ENCODE measurements around the gene VIPR1. TPM values are rescaled to one million over a fixed set of nuclear protein-coding genes. Genes with fewer than 3 reads are reported as not detected.

The VIPR1 gene
- total and polyA plus RNA-seq, 8 donors: 2.2 to 170 (median 10.1) TPM

DNA sequence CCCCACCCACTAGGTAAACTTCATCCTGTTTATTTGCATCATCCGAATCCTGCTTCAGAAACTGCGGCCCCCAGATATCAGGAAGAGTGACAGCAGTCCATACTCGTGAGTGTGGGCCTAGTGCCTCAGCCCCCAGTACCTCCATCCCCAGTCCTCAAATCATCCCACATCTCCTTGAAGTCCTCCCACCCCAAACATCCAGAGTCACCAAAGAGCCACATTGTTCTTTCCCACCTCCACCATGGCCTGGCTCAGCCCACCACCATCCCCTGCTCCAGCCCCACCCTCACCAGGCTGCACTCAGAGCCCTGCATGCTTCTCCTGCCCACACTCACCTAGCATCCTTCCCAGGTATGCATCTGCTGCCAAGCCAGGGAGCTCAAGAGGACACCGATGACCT is 29.8 kb downstream of the VIPR1 start:
- 85 to 94% (median 88%) methylated on average over 4 of the region's 4 CpGs for whole genome bisulfite sequencing, 5 donors
- H3K27ac ChIP-seq: no peak overlapping the region

DNA sequence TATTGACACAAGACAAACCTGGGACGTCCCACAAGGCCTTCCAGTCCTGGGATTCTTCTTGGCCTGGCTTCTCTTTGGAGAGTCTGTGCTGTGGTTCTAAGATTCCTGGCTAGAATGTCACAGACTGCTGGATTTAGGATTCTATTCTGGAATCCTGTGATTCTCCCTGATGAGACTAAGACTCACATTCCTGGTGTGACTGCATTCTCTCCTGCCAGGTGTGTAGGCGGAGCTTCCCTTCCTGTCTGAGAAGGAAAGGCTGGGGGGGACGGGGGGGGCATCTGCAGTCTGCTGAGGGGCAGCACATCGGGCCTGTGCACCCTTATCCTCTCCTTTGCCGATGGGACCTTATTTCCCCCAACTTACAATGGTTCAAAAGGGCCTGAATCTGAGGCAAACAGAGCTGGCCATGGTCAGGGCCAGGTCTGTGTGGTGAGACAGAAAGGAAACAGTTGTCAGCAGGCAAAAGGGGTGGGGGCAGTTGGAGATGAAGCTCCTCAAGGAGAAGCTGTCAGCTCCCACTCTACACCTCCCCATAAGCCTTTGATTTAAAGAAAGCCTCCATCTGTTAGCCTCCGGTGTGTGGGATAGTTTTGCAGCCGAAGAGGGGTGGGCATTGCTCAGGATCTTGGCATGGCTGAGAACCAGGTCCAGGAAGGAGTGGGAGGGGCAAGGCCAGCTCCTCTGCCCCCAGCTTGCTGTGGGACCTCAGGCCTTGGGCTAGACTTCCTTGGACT is 30.9 kb downstream of the VIPR1 start:
- H3K4me3 ChIP-seq: no peak overlapping the region
- WGBS, 5 donors: 65 to 71% (median 68%) methylated on average over 7 of the region's 7 CpGs

More for the DNA sequence above, 29.8 kb downstream of the VIPR1 start:
- no peak for TF ChIP-seq POLR2AphosphoS5 (IDR thresholded peaks at IDR 0.05)
- no peak for TF ChIP-seq EP300 (IDR thresholded peaks at IDR 0.05)
- TF ChIP-seq, protein P1, sequence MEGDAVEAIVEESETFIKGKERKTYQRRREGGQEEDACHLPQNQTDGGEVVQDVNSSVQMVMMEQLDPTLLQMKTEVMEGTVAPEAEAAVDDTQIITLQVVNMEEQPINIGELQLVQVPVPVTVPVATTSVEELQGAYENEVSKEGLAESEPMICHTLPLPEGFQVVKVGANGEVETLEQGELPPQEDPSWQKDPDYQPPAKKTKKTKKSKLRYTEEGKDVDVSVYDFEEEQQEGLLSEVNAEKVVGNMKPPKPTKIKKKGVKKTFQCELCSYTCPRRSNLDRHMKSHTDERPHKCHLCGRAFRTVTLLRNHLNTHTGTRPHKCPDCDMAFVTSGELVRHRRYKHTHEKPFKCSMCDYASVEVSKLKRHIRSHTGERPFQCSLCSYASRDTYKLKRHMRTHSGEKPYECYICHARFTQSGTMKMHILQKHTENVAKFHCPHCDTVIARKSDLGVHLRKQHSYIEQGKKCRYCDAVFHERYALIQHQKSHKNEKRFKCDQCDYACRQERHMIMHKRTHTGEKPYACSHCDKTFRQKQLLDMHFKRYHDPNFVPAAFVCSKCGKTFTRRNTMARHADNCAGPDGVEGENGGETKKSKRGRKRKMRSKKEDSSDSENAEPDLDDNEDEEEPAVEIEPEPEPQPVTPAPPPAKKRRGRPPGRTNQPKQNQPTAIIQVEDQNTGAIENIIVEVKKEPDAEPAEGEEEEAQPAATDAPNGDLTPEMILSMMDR (IDR thresholded peaks at IDR 0.05): no peak
- TF ChIP-seq POLR2A (IDR thresholded peaks at IDR 0.05): no peak
- Histone ChIP-seq H3K9me3 (no peaks in the 10 kb centered on the region), H3K4me3 (no peak overlapping the region), H3K36me3 (peaks cover 0 to 8% (median 4%) of the 10 kb centered on the region in 4 donors), H3K27me3 (no peaks in the 10 kb centered on the region), H3K4me1 (no peaks in the 10 kb centered on the region)
- DNase-seq: no peak
- intact Hi-C loops (cut with DNase I; ENCODE audit: low total_unique reads): no loop called here

DNA sequence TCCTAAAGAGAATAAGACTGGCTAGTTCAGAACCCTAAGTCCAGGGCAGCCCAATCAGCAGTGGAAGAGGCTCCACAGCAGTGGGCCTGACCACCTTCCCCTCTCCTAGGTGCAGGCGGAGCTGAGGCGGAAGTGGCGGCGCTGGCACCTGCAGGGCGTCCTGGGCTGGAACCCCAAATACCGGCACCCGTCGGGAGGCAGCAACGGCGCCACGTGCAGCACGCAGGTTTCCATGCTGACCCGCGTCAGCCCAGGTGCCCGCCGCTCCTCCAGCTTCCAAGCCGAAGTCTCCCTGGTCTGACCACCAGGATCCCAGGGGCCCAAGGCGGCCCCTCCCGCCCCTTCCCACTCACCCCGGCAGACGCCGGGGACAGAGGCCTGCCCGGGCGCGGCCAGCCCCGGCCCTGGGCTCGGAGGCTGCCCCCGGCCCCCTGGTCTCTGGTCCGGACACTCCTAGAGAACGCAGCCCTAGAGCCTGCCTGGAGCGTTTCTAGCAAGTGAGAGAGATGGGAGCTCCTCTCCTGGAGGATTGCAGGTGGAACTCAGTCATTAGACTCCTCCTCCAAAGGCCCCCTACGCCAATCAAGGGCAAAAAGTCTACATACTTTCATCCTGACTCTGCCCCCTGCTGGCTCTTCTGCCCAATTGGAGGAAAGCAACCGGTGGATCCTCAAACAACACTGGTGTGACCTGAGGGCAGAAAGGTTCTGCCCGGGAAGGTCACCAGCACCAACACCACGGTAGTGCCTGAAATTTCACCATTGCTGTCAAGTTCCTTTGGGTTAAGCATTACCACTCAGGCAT is 33.7 kb downstream of the VIPR1 start:
- Histone ChIP-seq H3K4me3 (no peak overlapping the region), H3K36me3 (peaks cover 0 to 8% (median 4%) of the 10 kb centered on the region in 4 donors), H3K27me3 (no peaks in the 10 kb centered on the region), H3K4me1 (peaks cover 0 to 19% (median 12%) of the 10 kb centered on the region in 4 donors), H3K9me3 (no peaks in the 10 kb centered on the region), H3K27ac (no peak overlapping the region)
- 69 to 83% (median 82%) methylated on average over 18 to 35 of the region's 35 CpGs for WGBS, 5 donors
- TF ChIP-seq POLR2AphosphoS5 (IDR thresholded peaks at IDR 0.05): no peak
- TF ChIP-seq, protein P1 (IDR thresholded peaks at IDR 0.05): peak in 3 of 7 experiments; percentile 15 to 33 (median 32)
- DNase-seq: peak; percentile 36 to 62
- intact Hi-C loops (cut with DNase I; ENCODE audit: low total_unique reads): no loop called here

More for the DNA sequence above, 30.9 kb downstream of the VIPR1 start:
- Histone ChIP-seq H3K9me3 (no peaks in the 10 kb centered on the region), H3K4me1 (no peaks in the 10 kb centered on the region), H3K27ac (no peak overlapping the region), H3K27me3 (no peaks in the 10 kb centered on the region), H3K36me3 (peaks cover 0 to 8% (median 4%) of the 10 kb centered on the region in 4 donors)
- intact Hi-C loops (cut with DNase I; ENCODE audit: low total_unique reads): no loop called here
- DNase-seq: no peak
- TF ChIP-seq POLR2AphosphoS5 (IDR thresholded peaks at IDR 0.05) (no peak), POLR2A (IDR thresholded peaks at IDR 0.05) (no peak)

DNA sequence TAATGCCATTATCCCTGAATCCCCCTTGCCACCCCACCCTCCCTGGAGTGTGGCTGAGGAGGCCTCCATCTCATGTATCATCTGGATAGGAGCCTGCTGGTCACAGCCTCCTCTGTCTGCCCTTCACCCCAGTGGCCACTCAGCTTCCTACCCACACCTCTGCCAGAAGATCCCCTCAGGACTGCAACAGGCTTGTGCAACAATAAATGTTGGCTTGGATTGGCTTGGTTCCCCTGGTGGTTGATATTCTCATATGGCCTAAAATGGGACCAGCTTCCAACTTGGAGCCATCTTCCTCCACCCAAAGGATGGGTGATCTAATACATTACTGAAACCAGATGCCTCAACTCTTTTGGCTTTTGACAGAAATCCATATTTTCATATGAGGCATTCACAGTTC is 34.9 kb downstream of the VIPR1 start:
- peaks cover 0 to 23% (median 13%) of the 10 kb centered on the region in 4 donors for H3K4me1 ChIP-seq
- no peak overlapping the region for H3K4me3 ChIP-seq
- DNase-seq: no peak
- H3K27ac ChIP-seq: no peak overlapping the region
- H3K9me3 ChIP-seq: no peaks in the 10 kb centered on the region
- no peaks in the 10 kb centered on the region for H3K27me3 ChIP-seq
- H3K36me3 ChIP-seq: peaks cover 0 to 6% (median 2%) of the 10 kb centered on the region in 4 donors
- intact Hi-C loops (cut with DNase I; ENCODE audit: low total_unique reads): no loop called here
- TF ChIP-seq POLR2A (IDR thresholded peaks at IDR 0.05) (no peak), EP300 (IDR thresholded peaks at IDR 0.05) (no peak), POLR2AphosphoS5 (IDR thresholded peaks at IDR 0.05) (no peak)
- TF ChIP-seq, protein P1 (IDR thresholded peaks at IDR 0.05): no peak
